ENCODE results near the gene ZNF526. TPM values are rescaled to one million over a fixed set of nuclear protein-coding genes. Genes with fewer than 3 reads are reported as not detected.
A peak's percentile ranks its signal among the peaks of the same experiment; 100 is the strongest.

ZNF526 gene
- total RNA-seq, 1 donor from 2014 or later, result 6.5 TPM

DNA sequence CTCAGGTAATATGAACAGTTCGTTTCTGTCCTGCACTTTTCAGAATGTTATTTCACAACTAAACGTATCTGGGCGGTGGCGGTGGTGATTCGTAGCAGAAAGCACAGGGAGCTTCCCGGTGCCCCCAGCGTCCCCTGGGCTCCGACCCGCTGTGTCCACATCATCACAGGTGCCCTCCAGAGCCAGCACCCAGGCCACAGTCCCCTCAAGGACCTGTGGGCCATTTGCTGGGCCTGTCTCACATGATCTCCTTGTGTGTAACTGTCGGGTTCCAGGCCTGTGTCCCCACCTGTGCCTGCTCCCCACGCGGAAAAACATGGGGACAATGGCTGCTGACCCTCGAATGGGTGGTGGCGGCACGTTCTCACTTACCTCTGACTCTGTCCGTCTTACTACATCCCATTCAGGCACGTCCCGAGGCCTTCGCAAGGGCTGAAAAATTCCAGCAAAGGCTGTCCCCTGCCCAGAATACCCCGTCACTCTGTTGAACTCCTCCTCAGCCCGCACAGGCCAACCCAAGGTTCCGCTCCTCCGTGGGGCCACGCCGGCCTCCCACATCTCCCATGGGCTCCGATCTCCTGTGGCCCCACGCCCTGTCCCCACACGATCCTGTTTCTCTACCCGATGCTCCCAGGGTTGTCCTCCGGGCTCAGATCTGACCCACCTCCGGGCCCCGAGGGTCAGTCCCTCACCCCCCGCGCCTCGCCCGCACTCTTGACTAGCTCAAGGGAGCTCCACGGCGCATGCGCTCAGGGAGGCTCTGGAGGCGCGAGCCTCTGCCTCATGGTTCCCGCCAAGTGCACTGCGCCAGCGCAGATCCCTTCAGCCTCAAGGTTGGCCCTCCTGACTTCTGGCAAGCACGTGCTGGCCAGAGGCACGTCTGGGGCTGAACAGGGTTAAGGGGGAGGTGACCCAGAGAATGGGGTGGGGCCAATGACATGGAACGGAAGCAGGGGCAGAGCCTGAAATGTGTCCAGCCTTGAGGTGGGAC is 23.8 kb upstream of the ZNF526 start:
- no peaks in the 10 kb centered on the region for H3K9me3 ChIP-seq (ENCODE audit: low read depth)
- Mint-ChIP-seq H3K4me3 (no peak overlapping the region), H3K9me3 (peaks cover 6% of the 10 kb centered on the region), H3K27ac (peak overlapping the region; percentile 25), H3K36me3 (peaks cover 23% of the 10 kb centered on the region), H3K27me3 (ENCODE audit: insufficient read depth, low read depth) (peaks cover 6% of the 10 kb centered on the region), H3K4me1 (peaks cover 7% of the 10 kb centered on the region)
- DNase-seq (ENCODE audit: low spot score), result no peak
- no peaks in the 10 kb centered on the region for H3K36me3 ChIP-seq
- H2AFZ ChIP-seq (replicated peaks), result no peak overlapping the region
- no peak for TF ChIP-seq EZH2 (IDR thresholded peaks at IDR 0.05)
- TF ChIP-seq EZH2phosphoT487 (IDR thresholded peaks at IDR 0.05), result no peak
- no peak for TF ChIP-seq CTCF (IDR thresholded peaks at IDR 0.05)
- H3K79me2 ChIP-seq (ENCODE audit: low read depth), result no peaks in the 10 kb centered on the region
- H3K4me2 ChIP-seq, result no peak overlapping the region
- H3K9ac ChIP-seq, result no peak overlapping the region
- H3F3A ChIP-seq (ENCODE audit: low read depth), result no peaks in the 10 kb centered on the region
- H3K27ac ChIP-seq, result no peak overlapping the region
- peaks cover 6% of the 10 kb centered on the region for H3K27me3 ChIP-seq
- H3K4me1 ChIP-seq, result no peaks in the 10 kb centered on the region
- H3K4me3 ChIP-seq, result no peak overlapping the region
- peaks cover 29% of the 10 kb centered on the region for H4K20me1 ChIP-seq (ENCODE audit: low read depth)

DNA sequence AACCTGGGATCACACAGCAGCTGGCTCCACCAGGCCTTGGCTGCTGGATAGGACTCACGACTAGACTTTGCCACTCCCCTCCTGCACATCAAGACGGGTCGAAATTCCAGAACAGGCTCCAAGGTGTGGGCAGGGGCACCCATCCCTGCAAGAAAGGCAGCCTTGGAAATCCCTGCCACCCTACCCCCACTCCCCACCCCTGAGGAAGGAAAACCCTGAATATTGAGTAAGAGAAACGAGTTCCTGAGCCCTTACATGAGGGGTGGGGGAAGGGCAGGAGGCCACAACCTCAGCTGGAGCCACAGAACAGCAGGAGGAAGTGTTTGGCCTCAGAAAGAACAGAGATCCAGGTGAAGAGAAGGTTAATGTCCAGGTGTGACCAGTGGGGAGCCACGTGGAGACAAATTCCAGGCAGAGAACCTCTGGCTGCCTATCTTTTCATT is 22.7 kb upstream of the ZNF526 start:
- Mint-ChIP-seq H3K27me3 (ENCODE audit: insufficient read depth, low read depth) (peaks cover 4% of the 10 kb centered on the region), H3K36me3 (peaks cover 27% of the 10 kb centered on the region), H3K4me1 (peaks cover 7% of the 10 kb centered on the region), H3K9me3 (peaks cover 6% of the 10 kb centered on the region), H3K4me3 (no peak overlapping the region), H3K27ac (no peak overlapping the region)
- H3K9ac ChIP-seq, result no peak overlapping the region
- H3K4me3 ChIP-seq, result no peak overlapping the region
- peaks cover 40% of the 10 kb centered on the region for H4K20me1 ChIP-seq (ENCODE audit: low read depth)
- TF ChIP-seq EZH2phosphoT487 (IDR thresholded peaks at IDR 0.05) (no peak), CTCF (IDR thresholded peaks at IDR 0.05) (no peak), EZH2 (IDR thresholded peaks at IDR 0.05) (no peak)
- no peak overlapping the region for H2AFZ ChIP-seq (replicated peaks)
- no peaks in the 10 kb centered on the region for H3K4me1 ChIP-seq
- no peak overlapping the region for H3K4me2 ChIP-seq
- H3F3A ChIP-seq (ENCODE audit: low read depth), result no peaks in the 10 kb centered on the region
- no peaks in the 10 kb centered on the region for H3K79me2 ChIP-seq (ENCODE audit: low read depth)
- H3K27me3 ChIP-seq, result no peaks in the 10 kb centered on the region
- DNase-seq (ENCODE audit: low spot score), result no peak
- H3K9me3 ChIP-seq (ENCODE audit: low read depth), result no peaks in the 10 kb centered on the region
- H3K27ac ChIP-seq, result no peak overlapping the region
- H3K36me3 ChIP-seq, result no peaks in the 10 kb centered on the region

DNA sequence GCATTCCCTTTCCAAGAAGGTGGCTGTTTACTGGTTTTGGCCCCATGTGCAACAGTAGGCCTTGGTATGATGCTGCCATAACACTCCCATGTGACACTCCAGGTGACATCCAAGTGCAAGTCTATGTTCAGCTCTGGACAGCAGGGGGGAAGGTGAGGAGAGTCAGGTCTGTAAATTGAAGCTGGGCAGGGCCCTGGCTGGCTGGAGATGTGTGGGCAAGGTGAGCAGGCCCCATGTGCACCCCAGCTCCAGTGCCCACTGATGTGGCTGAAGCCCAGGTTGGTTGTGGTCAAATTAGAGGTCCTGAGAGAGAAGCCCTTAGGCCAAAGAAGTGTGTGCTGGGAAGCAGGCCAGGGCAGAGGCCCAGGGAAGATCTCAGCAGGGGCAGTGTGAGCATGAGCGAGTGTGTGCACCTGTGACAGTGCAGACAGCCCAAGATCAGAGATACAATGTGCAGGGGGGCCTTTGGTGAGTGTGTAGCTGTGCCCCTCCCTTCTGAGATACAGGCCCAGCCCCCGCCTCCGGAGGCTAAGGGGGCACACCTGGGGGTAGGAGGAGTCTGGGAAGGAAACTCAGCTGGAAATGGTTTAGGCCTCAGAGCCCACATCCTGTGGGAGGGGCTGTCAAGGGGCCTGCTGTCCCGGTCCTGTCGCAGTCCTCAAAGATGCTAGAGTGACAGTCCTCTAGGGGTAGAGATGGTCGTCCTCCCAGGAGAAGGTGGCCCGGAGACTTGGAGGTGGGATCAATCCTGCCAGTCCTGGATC is 21.3 kb upstream of the ZNF526 start:
- Histone ChIP-seq H3F3A (ENCODE audit: low read depth) (no peaks in the 10 kb centered on the region), H3K27ac (no peak overlapping the region), H3K4me3 (no peak overlapping the region), H3K4me1 (no peaks in the 10 kb centered on the region), H4K20me1 (ENCODE audit: low read depth) (peaks cover 55% of the 10 kb centered on the region), H3K9me3 (ENCODE audit: low read depth) (no peaks in the 10 kb centered on the region), H3K27me3 (no peaks in the 10 kb centered on the region), H3K36me3 (no peaks in the 10 kb centered on the region), H2AFZ (replicated peaks) (no peak overlapping the region), H3K79me2 (ENCODE audit: low read depth) (peaks cover 12% of the 10 kb centered on the region), H3K4me2 (no peak overlapping the region), H3K9ac (no peak overlapping the region)
- Mint-ChIP-seq H3K4me1 (peaks cover 7% of the 10 kb centered on the region), H3K27ac (no peak overlapping the region), H3K27me3 (ENCODE audit: insufficient read depth, low read depth) (peaks cover 4% of the 10 kb centered on the region), H3K9me3 (peaks cover under 1% of the 10 kb centered on the region), H3K36me3 (peaks cover 32% of the 10 kb centered on the region), H3K4me3 (peak overlapping the region; percentile 8)
- DNase-seq (ENCODE audit: low spot score), result no peak
- TF ChIP-seq CTCF (IDR thresholded peaks at IDR 0.05), result no peak
- no peak for TF ChIP-seq EZH2phosphoT487 (IDR thresholded peaks at IDR 0.05)
- no peak for TF ChIP-seq EZH2 (IDR thresholded peaks at IDR 0.05)

Data from neural progenitor cell (in vitro differentiated cells).